HG03039 (cell line): ENCODE measurements around the gene MSMO1.

ENCODE experiments used
- ATAC-seq: cut with Tn5 transposase; IDR thresholded peaks from one replicate; pipeline ENCODE4 v1.9.1; 2021; ENCODE audit warnings: mild to moderate bottlenecking, moderate library complexity; ENCODE audit not compliant: unreplicated experiment

MSMO1 gene

DNA sequence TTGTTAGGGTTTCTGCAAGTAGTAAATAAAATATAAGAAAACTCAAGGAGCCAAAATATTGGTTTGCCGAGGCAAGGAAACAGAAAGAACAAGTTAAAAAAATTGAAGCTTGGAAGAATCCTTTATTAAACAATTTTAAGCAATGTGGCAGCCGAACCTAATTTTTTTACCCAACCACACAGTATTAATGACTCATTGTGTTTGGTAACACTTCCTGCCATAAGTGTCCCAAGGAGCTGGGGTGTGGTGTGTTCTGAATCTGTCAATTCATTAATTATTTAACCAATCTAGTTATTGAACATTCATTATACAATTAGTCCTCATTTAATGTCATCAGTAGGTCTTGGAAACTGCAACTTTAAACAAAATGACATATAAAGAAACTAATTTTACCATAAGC, 32.0 kb downstream of the MSMO1 start:
- no peak for ATAC-seq

- no peak for ATAC-seq
Observed at GRCh38 chr4:165360041-165360695, 32.7 kb downstream of the MSMO1 start.

DNA sequence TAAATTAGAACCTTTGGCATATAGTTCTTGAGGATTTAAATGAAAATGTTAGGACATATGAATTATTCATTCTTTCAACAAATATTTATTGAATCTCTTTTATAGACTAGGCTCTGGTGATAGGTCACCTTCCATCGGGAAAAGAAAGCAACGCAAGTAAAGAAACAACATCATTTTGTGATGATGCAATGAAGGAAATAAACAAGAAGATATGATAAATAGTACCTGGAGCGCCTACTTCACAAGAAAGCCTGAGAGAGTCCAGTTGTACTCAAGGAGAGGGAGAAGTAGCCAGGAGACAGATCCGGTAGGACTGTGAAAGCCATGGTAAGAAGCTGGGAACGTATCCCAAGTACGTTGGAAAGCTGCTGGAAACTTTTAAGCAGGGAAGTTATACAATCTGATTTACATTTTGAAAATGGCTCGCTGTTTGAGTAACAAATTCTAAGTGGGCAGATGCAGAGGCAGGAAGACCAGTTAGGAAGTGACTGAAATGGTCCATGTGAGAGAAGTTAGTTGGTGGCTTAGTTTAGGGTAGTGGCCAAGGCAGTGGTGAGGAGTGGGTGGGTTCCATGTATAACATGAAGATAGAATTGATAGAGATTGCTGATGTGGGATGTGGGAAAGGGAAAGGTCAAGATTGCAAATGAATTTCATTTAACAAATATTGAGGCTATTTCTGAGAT, 33.7 kb downstream of the MSMO1 start:
- ATAC-seq: no peak

DNA sequence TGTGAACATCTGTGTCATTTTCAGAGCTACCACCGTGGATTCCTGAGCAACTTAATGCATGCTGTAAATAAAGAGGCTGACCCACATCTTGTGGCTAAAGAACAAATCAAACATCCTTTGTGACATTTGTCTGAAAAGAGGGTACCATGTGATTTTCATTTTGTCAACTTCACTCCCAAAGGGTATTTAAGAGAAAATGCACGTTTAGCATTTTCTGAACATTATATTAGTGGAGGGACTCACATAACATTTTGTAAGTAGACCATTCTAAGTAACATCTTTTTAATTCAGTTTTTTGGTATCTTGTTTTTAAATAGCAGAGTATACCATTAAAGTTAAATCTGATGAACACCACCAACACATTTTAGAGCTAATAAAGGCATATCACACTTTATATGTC, 34.3 kb downstream of the MSMO1 start:
- no peak for ATAC-seq

DNA sequence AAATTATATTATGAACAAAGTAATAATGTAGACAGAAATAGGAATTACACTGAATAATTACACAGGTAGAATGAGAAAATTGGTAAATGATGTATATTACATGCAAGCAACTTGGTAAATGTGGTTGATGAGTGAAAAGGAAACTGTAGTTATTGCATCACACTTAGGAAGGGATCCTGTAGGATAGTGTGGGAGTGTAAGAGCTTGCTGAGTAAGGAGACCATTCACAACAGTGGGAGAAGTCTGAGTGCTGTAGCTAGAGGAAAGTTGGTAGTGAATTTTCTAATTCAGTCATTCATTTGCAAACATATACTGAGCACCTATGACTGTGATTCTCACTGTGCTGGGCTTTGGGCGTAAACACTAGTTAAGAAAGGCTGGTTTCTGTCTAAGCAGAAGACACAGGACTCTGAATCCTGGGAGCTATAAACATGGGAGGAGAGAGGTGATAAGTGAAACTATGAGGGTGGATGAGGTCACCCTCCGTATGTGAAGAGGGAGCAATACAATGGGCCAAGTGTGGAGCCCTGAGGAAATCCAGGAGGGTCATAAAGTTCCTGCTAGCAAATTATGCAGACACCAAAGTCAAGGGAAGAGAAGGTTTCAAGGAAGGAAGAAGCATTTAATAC, 37.1 kb downstream of the MSMO1 start:
- no peak for ATAC-seq

GRCh38 chr4:165367040-165367439, 39.6 kb downstream of the MSMO1 start:
- no peak for ATAC-seq

DNA sequence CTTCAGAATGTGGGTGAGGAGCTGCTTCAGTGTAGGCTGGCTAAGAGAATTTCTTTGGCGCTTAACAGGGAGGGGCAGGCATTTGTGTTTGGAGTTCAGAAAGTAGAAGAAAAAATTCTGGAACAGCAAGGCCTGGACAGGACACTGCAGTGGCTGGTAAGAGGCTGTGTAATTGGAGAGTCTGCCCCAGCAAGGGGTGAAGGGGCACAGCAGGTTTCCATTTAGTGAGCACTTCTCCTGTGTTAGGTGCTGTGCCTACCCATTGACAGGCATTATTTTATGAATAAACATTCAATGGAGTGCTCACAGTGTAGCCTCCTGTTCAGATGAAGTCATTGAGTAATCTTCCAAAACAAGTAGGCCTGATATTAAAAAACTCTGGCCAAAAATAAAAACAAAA, 40.6 kb downstream of the MSMO1 start:
- no peak for ATAC-seq

- ATAC-seq: no peak
Observed at GRCh38 chr4:165368567-165368966, 41.1 kb downstream of the MSMO1 start.

DNA sequence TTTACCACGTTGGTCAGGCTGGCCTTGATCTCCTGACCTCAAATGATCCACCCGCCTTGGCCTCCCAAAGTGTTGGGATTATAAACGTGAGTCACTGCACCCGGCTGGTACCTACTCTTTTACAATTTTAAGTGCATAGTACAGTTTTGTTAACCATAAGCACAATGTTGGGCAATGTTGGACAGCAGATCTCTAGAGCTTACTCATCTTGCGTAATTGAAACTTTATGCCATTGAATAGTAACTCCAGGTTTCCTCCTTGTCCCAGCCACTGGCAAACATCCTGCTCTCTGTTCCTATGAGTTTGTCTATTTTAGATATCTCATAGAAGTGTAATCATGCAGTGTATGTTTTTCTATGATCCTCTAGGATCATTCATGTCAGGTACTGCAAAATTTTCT, 42.1 kb downstream of the MSMO1 start:
- no peak for ATAC-seq

DNA sequence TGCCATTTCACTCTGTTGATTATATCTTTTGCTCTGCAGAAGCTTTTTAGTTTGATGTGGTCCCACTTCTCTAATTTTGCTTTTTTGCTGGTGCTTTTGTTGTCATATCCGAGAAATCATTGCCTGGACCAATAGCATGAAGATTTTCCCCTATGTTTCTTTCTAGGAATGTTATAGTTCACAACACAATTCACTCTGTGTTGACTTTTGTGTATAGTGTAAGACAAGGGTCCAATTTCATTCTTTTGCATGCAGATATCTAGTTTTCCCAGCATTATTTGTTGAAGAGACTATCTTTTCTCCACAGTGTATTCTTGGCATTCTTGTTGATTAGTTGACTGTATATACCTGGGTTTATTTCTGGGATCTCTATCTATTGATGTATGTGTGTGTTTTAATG, 43.1 kb downstream of the MSMO1 start:
- no peak for ATAC-seq

DNA sequence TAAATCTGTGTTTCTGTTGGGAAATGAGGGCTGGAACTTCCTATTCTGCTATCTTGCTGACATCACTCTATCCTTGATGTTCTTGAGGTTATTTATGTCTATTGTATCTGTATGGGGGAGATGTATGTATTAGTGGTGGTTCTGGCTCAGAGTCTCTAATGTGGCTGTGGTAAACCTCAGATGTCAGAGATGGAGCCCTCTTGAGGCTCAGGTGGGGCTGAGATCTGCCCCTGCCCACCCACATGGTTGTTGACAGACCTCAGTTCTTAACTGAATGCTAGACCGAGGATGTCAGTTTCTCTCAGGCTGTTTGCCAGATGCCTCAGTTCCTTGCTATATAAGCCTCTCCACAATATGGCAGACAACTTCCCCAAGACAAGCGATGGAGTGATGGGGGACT, 48.0 kb downstream of the MSMO1 start:
- ATAC-seq: no peak

DNA sequence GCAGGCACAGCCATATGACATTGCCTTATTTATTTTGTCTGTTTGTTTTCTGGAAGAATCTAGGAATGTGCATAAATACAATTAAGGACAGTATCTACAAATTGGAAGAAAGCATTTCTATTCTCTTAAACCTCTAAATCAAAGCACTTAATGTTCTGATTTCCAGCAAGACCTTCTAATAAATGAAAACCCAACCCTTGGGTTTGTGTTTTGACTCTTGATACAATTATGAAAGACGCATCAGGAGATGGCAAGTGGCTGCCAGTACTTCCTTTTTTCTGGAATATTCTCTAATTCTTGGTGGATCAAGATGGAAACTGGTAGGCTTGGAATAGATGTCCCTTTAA, 50.9 kb downstream of the MSMO1 start:
- ATAC-seq: no peak

- ATAC-seq: peak; percentile 88
Observed at GRCh38 chr4:165378745-165379677, 51.5 kb downstream of the MSMO1 start, which contains the start of gene CPE. TSS of gene CPE (plus strand) at chr4:165379008. CDS start at chr4:165379222, 214 bp downstream.

DNA sequence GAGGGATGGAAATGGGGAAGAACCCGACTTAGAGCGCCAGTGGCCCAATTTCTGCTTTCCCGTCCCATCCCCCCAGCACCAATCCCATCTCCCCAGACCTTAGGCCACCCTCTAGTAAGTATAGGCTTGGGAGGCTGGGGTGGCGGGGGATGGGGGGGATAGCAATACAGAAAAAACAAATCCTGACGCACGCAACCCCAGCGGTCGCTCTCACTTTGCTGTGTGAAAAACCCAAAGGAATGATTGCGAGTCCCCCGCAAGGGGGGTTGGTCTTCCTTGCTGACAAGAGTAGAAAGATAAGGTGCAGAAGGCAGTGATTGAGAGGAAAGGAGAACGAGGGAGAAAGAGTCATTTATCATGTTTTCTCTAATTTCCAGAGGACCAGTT, 52.2 kb downstream of the MSMO1 start:
- no peak for ATAC-seq

GRCh38 chr4:165380805-165381204, 53.3 kb downstream of the MSMO1 start:
- ATAC-seq: no peak

DNA sequence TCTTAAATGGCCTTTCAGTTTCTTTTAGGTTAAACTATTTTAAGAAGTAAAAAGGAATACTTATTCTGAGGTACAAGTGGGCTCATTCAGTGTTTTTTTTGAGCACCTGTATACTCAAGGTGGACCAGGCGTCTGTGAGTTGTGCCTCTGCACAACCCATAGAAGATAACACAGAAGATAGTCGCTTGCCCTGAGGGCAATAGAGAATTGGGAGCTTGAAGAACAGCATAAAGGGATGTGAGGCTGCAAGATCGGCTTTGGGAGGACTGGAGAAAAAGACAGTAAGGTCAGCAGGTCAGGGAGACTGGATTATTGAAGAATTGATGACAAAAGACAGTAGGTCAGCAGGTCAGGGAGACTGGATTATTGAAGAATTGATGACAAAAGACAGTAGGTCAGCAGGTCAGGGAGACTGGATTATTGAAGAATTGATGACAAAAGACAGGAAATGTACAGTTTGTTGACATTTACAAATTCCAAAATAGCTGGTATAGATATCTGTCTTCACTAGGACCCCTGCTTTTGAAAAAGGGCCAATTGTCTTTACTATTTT, 54.4 kb downstream of the MSMO1 start:
- ATAC-seq: no peak

- no peak for ATAC-seq
Observed at GRCh38 chr4:165382640-165383039, 55.2 kb downstream of the MSMO1 start.

DNA sequence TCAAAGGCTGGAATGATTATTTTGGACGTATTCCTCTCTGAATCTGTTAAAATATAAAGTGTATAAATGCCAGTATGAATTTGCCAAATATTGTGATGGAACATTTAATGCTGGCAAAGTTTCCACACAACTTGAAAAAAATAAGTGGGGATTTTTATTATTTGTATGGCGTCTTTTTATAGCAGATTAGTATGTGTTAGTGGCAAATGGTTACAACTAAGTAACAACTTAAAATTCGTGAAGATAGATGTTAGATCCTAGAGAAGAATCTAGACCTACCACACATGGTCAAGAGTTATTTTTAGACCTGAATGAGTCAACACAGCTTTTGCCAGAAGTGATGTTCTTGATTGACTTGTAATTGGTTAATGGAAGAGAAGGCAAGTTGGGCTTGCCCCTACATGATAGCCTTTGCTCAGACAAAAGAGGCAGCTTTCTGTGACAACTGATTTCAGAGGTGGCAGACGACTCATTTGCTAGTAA, 56.2 kb downstream of the MSMO1 start:
- ATAC-seq: no peak

- no peak for ATAC-seq
Observed at GRCh38 chr4:165384186-165384585, 56.7 kb downstream of the MSMO1 start.

DNA sequence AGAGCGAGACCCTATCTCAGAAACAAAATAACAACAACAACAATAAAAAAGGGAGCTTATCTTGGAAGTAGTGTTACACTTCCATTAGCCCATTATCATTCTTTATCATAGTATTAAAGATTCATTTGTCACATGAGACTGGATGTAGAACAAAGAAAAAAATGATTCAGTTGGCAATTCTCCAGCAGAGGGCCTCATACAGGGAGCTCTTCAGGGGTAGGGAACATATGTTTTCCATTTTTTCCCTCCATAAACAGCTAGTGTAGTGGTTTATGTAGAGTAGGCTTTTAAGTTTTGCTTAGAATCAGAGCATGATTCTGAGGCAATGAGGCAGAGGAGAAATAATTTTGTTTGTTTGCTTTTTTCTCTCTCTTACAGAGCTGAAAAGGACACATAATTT, 57.1 kb downstream of the MSMO1 start:
- ATAC-seq: no peak

DNA sequence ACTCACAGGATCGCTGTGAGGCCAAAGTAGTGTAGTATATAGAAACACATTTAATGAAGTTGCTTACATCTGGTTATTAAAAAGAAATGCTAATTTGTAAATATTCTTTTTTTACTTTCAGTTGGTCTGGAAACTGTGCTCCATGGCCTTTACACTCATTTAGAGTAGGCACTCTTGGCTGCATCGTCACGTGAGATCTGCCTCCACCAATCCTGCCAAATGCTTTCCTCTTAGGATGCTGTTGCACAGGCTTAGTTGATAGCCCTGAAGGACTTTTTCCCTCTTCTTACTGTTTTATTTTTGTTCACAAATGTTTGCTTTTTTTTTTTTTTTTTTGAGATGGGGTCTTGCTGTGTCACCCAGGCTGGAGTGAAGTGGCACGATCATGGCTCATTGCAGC, 57.7 kb downstream of the MSMO1 start:
- no peak for ATAC-seq
